Lower leg skin (tissue), 4 donors: ENCODE results near the gene HEPHL1. TPM values are rescaled to one million over a fixed set of nuclear protein-coding genes. Genes with fewer than 3 reads are reported as not detected.

Experiments used
- DNase-seq, 2 donors: peaks; one replicate each; pipeline ENCODE4 v3.0.0-alpha.2; 2019; ENCODE audit warnings: low spot score in 2 of 2
- H3K4me3 ChIP-seq: fragments of 200-600 bp; sonication (generic); 2 replicates; pipeline ENCODE4 v1.5.1; 2017; ENCODE audit warnings: mild to moderate bottlenecking, low read depth; ENCODE audit not compliant: poor library complexity, severe bottlenecking
- POLR2A ChIP-seq, 2 donors: fragments of 450-650 bp; IDR thresholded peaks; one replicate each; pipeline ENCODE4 v1.6.1; 2016 to 2017; ENCODE audit warnings: antibody characterized with exemption in 2 of 2, mild to moderate bottlenecking in 1 of 2, moderate library complexity in 1 of 2
- WGBS, 2 donors: methylation state at CpG; one replicate each; pipeline ENCODE4 v1.1.5; 2018; 5-methylcytosine and 5-hydroxymethylcytosine counted together
- intact Hi-C: fragments of 100-400 bp; cut with DNase I; formaldehyde crosslinking; loops from one replicate; pipeline ENCODE4 v1.15.0; 2023; ENCODE audit warnings: low total_unique reads
- total RNA-seq, 4 donors: library from RNA; depleted of rRNA; stranded (reverse); fragments of >200 nt; gene quantifications; one replicate each; pipeline ENCODE4 v1.1.0, GENCODE V29; 2016
- TF ChIP-seq, protein P1 (sequence below), 3 donors: fragments of 450-650 bp; IDR thresholded peaks; one replicate each; pipeline ENCODE4 v1.5.1; 2016; ENCODE audit warnings: antibody characterized with exemption in 3 of 3, mild to moderate bottlenecking in 3 of 3, moderate library complexity in 2 of 3

HEPHL1 gene
- total RNA-seq, 4 donors from 2014 or later: 0.04 to 6.6 (median 0.93) TPM

DNA sequence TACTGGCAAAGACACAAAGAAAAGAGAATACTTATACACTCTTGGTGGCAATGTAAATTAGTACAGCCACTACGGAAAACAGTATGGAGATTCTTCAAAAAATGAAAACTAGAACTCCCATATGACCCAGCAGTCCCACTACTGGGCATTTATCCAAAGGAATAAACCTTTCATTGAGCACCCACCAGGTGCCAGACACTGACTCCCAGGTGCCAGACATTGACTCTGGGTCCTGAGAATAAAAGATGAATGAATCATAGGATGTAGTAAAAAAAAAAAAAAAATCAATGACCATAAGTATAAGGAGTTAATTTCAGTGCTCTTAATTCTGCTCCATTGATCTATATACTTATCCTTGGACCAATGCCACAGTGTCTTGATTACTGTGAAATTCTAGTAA lies 28.2 kb downstream of the HEPHL1 start:
- TF ChIP-seq POLR2A (IDR thresholded peaks at IDR 0.05): no peak
- TF ChIP-seq, protein P1, sequence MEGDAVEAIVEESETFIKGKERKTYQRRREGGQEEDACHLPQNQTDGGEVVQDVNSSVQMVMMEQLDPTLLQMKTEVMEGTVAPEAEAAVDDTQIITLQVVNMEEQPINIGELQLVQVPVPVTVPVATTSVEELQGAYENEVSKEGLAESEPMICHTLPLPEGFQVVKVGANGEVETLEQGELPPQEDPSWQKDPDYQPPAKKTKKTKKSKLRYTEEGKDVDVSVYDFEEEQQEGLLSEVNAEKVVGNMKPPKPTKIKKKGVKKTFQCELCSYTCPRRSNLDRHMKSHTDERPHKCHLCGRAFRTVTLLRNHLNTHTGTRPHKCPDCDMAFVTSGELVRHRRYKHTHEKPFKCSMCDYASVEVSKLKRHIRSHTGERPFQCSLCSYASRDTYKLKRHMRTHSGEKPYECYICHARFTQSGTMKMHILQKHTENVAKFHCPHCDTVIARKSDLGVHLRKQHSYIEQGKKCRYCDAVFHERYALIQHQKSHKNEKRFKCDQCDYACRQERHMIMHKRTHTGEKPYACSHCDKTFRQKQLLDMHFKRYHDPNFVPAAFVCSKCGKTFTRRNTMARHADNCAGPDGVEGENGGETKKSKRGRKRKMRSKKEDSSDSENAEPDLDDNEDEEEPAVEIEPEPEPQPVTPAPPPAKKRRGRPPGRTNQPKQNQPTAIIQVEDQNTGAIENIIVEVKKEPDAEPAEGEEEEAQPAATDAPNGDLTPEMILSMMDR (IDR thresholded peaks at IDR 0.05): no peak
- intact Hi-C loops: no loop called here
- WGBS, 2 donors: 84 to 86% methylated on average over 1 of the region's 1 CpG
- H3K4me3 ChIP-seq: no peak overlapping the region
- no peak for DNase-seq

DNA sequence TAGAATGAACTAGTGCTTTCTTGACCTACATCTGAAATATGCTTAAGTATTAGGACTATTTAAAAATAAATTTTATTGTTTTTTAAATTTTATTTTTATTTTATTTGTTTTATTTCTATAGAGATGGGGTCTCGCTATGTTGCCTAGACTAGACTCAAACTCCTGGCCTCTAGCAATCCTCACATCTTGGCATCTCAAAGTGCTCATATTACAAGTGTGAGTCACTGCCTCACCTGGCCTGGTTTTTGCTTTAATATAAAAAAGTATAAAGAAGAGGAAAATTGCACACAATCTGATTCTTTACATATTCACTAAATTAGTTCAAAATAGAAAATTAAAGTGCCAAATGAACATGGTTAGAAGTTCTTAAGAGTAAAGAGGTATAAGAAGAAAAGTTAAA lies 37.5 kb downstream of the HEPHL1 start:
- intact Hi-C loops: no loop called here
- no peak for DNase-seq
- H3K4me3 ChIP-seq: no peak overlapping the region
- 72 to 80% methylated on average over 1 of the region's 1 CpG for WGBS, 2 donors
- TF ChIP-seq, protein P1 (IDR thresholded peaks at IDR 0.05): no peak
- no peak for TF ChIP-seq POLR2A (IDR thresholded peaks at IDR 0.05)

DNA sequence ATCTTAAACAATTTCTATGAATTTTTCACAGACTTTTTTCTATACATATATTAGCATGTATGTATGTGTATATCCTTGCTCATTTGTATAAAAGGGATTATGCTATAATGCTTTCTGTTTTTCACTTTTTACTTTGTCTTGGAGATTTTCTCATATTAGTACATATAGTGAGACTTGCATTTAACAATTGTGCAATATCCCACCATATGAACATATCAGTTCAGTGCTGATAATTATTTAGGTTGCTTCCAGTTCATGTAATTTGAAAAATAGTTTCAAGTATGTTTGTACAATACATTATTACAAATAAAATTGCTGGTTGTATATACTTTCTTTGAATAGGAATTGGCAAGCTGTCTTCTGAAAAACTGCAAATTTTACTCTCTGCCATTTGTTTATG lies 37.9 kb downstream of the HEPHL1 start:
- intact Hi-C loops: no loop called here

DNA sequence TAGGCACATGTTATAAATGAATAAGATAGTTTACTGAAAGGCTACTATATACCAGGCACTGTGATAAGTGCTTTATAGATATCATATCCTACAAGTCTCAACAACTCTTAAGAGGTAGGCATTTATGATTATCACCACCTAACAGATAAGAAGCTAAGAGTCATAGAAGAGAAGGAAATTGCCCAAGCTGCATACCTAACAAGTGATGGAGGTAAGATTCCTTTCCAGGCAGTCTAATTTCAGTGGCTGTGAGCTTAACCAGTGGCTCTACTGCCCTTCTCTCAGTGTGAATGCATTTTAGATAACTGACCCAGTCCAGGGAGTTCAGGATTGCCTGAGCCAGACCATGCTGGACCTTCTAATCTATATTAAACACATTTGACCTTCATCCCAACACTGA lies 39.2 kb downstream of the HEPHL1 start:
- TF ChIP-seq, protein P1 (IDR thresholded peaks at IDR 0.05): no peak
- TF ChIP-seq POLR2A (IDR thresholded peaks at IDR 0.05): no peak
- no peak overlapping the region for H3K4me3 ChIP-seq
- intact Hi-C loops: loop anchor here (1.0 kb wide), 1 partner anchor 8 kb away; no protein-coding TSS in a partner anchor
- DNase-seq: no peak

More for the DNA sequence above, 37.9 kb downstream of the HEPHL1 start:
- no peak for TF ChIP-seq POLR2A (IDR thresholded peaks at IDR 0.05)
- TF ChIP-seq, protein P1 (IDR thresholded peaks at IDR 0.05): no peak
- no peak overlapping the region for H3K4me3 ChIP-seq
- DNase-seq: no peak

DNA sequence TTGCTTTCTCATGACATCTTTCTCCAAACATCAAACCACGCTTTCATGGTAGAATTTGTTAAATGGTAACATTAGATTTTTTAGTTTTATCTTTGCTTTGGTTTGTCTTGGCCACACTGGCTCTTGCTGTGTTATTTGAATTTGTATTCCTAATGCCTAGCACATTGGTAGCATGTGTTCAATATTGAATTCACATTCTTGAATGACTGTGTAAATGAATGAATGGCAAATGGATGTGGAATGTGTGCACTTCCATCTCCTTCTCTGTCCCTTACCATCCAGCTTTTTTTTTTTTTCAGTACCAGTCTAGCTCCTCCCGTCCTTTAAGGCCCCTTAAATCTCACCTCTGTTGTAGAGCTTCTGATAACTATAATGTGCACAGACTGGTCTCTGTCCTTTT lies 41.2 kb downstream of the HEPHL1 start:
- 63 to 73% methylated on average over 2 of the region's 2 CpGs for WGBS, 2 donors

More for the DNA sequence above, 41.2 kb downstream of the HEPHL1 start:
- no peak for TF ChIP-seq POLR2A (IDR thresholded peaks at IDR 0.05)
- TF ChIP-seq, protein P1 (IDR thresholded peaks at IDR 0.05): no peak
- intact Hi-C loops: no loop called here
- H3K4me3 ChIP-seq: no peak overlapping the region
- DNase-seq: no peak
